HG03442 (cell line): ENCODE data around the gene MAML3.

Experiments
- ATAC-seq: cut with Tn5 transposase; IDR thresholded peaks from one replicate; pipeline ENCODE4 v1.9.1; 2021; ENCODE audit warnings: mild to moderate bottlenecking, moderate library complexity; ENCODE audit not compliant: unreplicated experiment

The MAML3 gene

GRCh38 chr4:140012688-140013486 lies 141.1 kb downstream of the MAML3 start:
- peak; percentile 45 for ATAC-seq

- ATAC-seq = no peak
Observed at GRCh38 chr4:140005699-140006098, 148.3 kb downstream of the MAML3 start.

GRCh38 chr4:140004922-140005627 lies 148.9 kb downstream of the MAML3 start:
- no peak for ATAC-seq

- ATAC-seq = no peak
Observed at GRCh38 chr4:140004549-140004895, 149.5 kb downstream of the MAML3 start.

- no peak for ATAC-seq
Observed at GRCh38 chr4:140003876-140004548, 150.0 kb downstream of the MAML3 start.

- ATAC-seq = no peak
Observed at GRCh38 chr4:140000232-140000631, 153.8 kb downstream of the MAML3 start.

GRCh38 chr4:139988863-139989765 lies 164.9 kb downstream of the MAML3 start:
- ATAC-seq = no peak

- ATAC-seq = no peak
Observed at GRCh38 chr4:139987502-139987850, 166.5 kb downstream of the MAML3 start.

- ATAC-seq = no peak
Observed at GRCh38 chr4:139986689-139987501, 167.1 kb downstream of the MAML3 start.

- no peak for ATAC-seq
Observed at GRCh38 chr4:139986106-139986505, 167.9 kb downstream of the MAML3 start.

GRCh38 chr4:139985401-139985800 lies 168.6 kb downstream of the MAML3 start:
- no peak for ATAC-seq

- no peak for ATAC-seq
Observed at GRCh38 chr4:139984471-139984870, 169.5 kb downstream of the MAML3 start.

GRCh38 chr4:139978692-139979091 lies 175.3 kb downstream of the MAML3 start:
- ATAC-seq = peak; percentile 93

GRCh38 chr4:139977838-139978609 lies 176.0 kb downstream of the MAML3 start:
- ATAC-seq = peak; percentile 41

- ATAC-seq = no peak
Observed at GRCh38 chr4:139975830-139976272, 178.1 kb downstream of the MAML3 start.

- no peak for ATAC-seq
Observed at GRCh38 chr4:139973616-139974015, 180.4 kb downstream of the MAML3 start.

GRCh38 chr4:139973015-139973414 lies 181.0 kb downstream of the MAML3 start:
- ATAC-seq = no peak

- no peak for ATAC-seq
Observed at GRCh38 chr4:139972305-139972704, 181.7 kb downstream of the MAML3 start.

- no peak for ATAC-seq
Observed at GRCh38 chr4:139971111-139971510, 182.9 kb downstream of the MAML3 start.
